HEK293 (cell line): ENCODE measurements around the gene LSS.
"Not testable (repeated sequence)": the region's sequence is repeated elsewhere in the genome, so short reads cannot be mapped to it uniquely, and the experiment has no call there.

Experiments used
- CTCF ChIA-PET: fragments of 350-600 bp; formaldehyde crosslinking; extraction: SDS; loops from one replicate; lab custom pipeline; 2021; ENCODE audit warnings: antibody characterized with exemption; lab: Yijun Ruan, JAX
- POLR2A ChIA-PET: fragments of 300-600 bp; formaldehyde crosslinking; extraction: SDS; loops from one replicate; lab custom pipeline; 2020; ENCODE audit warnings: antibody characterized with exemption, inconsistent platforms; lab: Yijun Ruan, JAX
- H3K27ac ChIP-seq: fragments of 200-500 bp; sonication (Bioruptor generic); 2 replicates; pipeline ENCODE4 v1.5.1; 2014; ENCODE audit warnings: low read depth, low read length, control low read depth, inconsistent platforms; ENCODE audit errors: extremely low read depth
- H3K36me3 ChIP-seq, 2 experiments: fragments of 200-500 bp in 1 of 2; sonication (Bioruptor generic) in 1 of 2; 1 replicate in 1 of 2; 2 replicates in 1 of 2; pipeline ENCODE4 v1.5.1; 2014 to 2017; ENCODE audit warnings: inconsistent platforms in 2 of 2, low read length in 2 of 2; ENCODE audit not compliant: control insufficient read depth in 2 of 2, insufficient read depth in 1 of 2
- H3K4me1 ChIP-seq: fragments of 200-500 bp; sonication (Bioruptor generic); 2 replicates; pipeline ENCODE4 v1.5.1; 2014; ENCODE audit warnings: mild to moderate bottlenecking, low read length, inconsistent platforms; ENCODE audit not compliant: control insufficient read depth, insufficient read depth
- H3K4me3 ChIP-seq: 2 replicates; pipeline ENCODE4 v1.5.1; 2011; ENCODE audit warnings: low read depth, mild to moderate bottlenecking, control low read depth, low read length, moderate library complexity
- H3K9me3 ChIP-seq: fragments of 200-500 bp; sonication (Bioruptor generic); 2 replicates; pipeline ENCODE4 v1.5.1; 2014; ENCODE audit warnings: low read depth, low read length, inconsistent platforms; ENCODE audit not compliant: control insufficient read depth, insufficient read depth
- KLF17 ChIP-seq: fragments of 450-650 bp; formaldehyde crosslinking; IDR thresholded peaks from 2 replicates; pipeline ENCODE4 v1.5.1; 2016; ENCODE audit warnings: missing biosample characterization, missing genetic modification characterization
- SCRT2 ChIP-seq: fragments of 450-650 bp; formaldehyde crosslinking; IDR thresholded peaks from 2 replicates; pipeline ENCODE4 v1.5.1; 2016; ENCODE audit warnings: missing biosample characterization, missing genetic modification characterization
- SP2 ChIP-seq: fragments of 450-650 bp; formaldehyde crosslinking; IDR thresholded peaks from 2 replicates; pipeline ENCODE4 v1.5.1; 2016; ENCODE audit warnings: missing biosample characterization, missing genetic modification characterization
- WT1 ChIP-seq: fragments of 450-650 bp; formaldehyde crosslinking; IDR thresholded peaks from 2 replicates; pipeline ENCODE4 v1.5.1; 2016; ENCODE audit warnings: missing biosample characterization, missing genetic modification characterization
- ZFP3 ChIP-seq: fragments of 450-650 bp; formaldehyde crosslinking; IDR thresholded peaks from 2 replicates; pipeline ENCODE4 v1.5.1; 2016; ENCODE audit warnings: low read depth, missing biosample characterization, missing genetic modification characterization
- ZNF239 ChIP-seq: fragments of 450-650 bp; formaldehyde crosslinking; IDR thresholded peaks from 2 replicates; pipeline ENCODE4 v1.5.1; 2016; ENCODE audit warnings: missing biosample characterization, missing genetic modification characterization
- ZNF324 ChIP-seq: fragments of 450-650 bp; formaldehyde crosslinking; IDR thresholded peaks from 2 replicates; pipeline ENCODE4 v1.5.1; 2016; ENCODE audit warnings: missing biosample characterization, missing genetic modification characterization
- ZNF391 ChIP-seq: fragments of 450-650 bp; formaldehyde crosslinking; IDR thresholded peaks from 2 replicates; pipeline ENCODE4 v1.5.1; 2016; ENCODE audit warnings: low read depth, missing biosample characterization, missing genetic modification characterization, borderline replicate concordance
- ZNF398 ChIP-seq: fragments of 450-650 bp; formaldehyde crosslinking; IDR thresholded peaks from 2 replicates; pipeline ENCODE4 v1.5.1; 2017; ENCODE audit warnings: missing biosample characterization, missing genetic modification characterization
- ZNF549 ChIP-seq: fragments of 450-650 bp; IDR thresholded peaks from 2 replicates; pipeline ENCODE4 v1.5.1; 2018; ENCODE audit warnings: missing biosample characterization, missing genetic modification characterization, mild to moderate bottlenecking, inconsistent platforms, moderate library complexity
- ZNF777 ChIP-seq: fragments of 450-650 bp; formaldehyde crosslinking; IDR thresholded peaks from 2 replicates; pipeline ENCODE4 v1.5.1; 2017; ENCODE audit warnings: missing biosample characterization, missing genetic modification characterization, borderline replicate concordance
- ZNF792 ChIP-seq: fragments of 450-650 bp; formaldehyde crosslinking; IDR thresholded peaks from 2 replicates; pipeline ENCODE4 v1.5.1; 2016; ENCODE audit warnings: missing biosample characterization, missing genetic modification characterization
- TF ChIP-seq, protein P1 (sequence below): fragments of 450-650 bp; formaldehyde crosslinking; IDR thresholded peaks from 2 replicates; pipeline ENCODE4 v1.5.1; 2016; ENCODE audit warnings: missing biosample characterization, missing genetic modification characterization
- TF ChIP-seq, protein P2 (sequence below): fragments of 450-650 bp; formaldehyde crosslinking; IDR thresholded peaks from 2 replicates; pipeline ENCODE4 v1.5.1; 2017; ENCODE audit warnings: missing biosample characterization, missing genetic modification characterization

Gene LSS

GRCh38 chr21:46142582-46143473 lies 85.7 kb downstream of the LSS start:
- TF ChIP-seq SP2 (tag by site-specific recombination): peak; percentile 44
- TF ChIP-seq ZNF324: no peak
- TF ChIP-seq ZNF398: peak; percentile 48; the same call in 1 of the 2 replicates
- CTCF ChIA-PET: interaction anchor here (0.6 to 3.7 kb wide), 46 partner anchors 10 to 501 kb away, joined by 3 to 39 read pairs (median 4); partner anchors contain the start of genes LSS, MCM3AP and YBEY
- Histone ChIP-seq H3K36me3 (no peaks in the 10 kb centered on the region), H3K27ac (no peak overlapping the region), H3K9me3 (no peaks in the 10 kb centered on the region), H3K4me1 (0 out of 2 replicates have a peak, but pooled peaks cover 4% of the 10 kb centered on the region), H3K4me3 (no peak overlapping the region)
- POLR2A ChIA-PET: interaction anchor here (0.6 to 1.8 kb wide), 10 partner anchors 9 to 493 kb away, joined by 3 to 9 read pairs (median 4); partner anchors contain the start of genes C21orf58, PCNT and PRMT2

GRCh38 chr21:46141767-46142581 lies 86.6 kb downstream of the LSS start:
- POLR2A ChIA-PET: interaction anchor here (1.5 kb wide), 1 partner anchor 110 kb away, joined by 3 read pairs; no protein-coding TSS in a partner anchor
- CTCF ChIA-PET: interaction anchor here (0.6 to 3.7 kb wide), 17 partner anchors 11 to 258 kb away, joined by 3 to 39 read pairs (median 6); partner anchors contain the start of gene LSS
- H3K4me1 ChIP-seq: 0 out of 2 replicates have a peak, but pooled peaks cover 4% of the 10 kb centered on the region
- H3K4me3 ChIP-seq: no peak overlapping the region
- H3K36me3 ChIP-seq: no peaks in the 10 kb centered on the region
- H3K9me3 ChIP-seq: no peaks in the 10 kb centered on the region
- H3K27ac ChIP-seq: no peak overlapping the region
- TF ChIP-seq, protein P1, sequence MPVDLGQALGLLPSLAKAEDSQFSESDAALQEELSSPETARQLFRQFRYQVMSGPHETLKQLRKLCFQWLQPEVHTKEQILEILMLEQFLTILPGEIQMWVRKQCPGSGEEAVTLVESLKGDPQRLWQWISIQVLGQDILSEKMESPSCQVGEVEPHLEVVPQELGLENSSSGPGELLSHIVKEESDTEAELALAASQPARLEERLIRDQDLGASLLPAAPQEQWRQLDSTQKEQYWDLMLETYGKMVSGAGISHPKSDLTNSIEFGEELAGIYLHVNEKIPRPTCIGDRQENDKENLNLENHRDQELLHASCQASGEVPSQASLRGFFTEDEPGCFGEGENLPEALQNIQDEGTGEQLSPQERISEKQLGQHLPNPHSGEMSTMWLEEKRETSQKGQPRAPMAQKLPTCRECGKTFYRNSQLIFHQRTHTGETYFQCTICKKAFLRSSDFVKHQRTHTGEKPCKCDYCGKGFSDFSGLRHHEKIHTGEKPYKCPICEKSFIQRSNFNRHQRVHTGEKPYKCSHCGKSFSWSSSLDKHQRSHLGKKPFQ (tag by site-specific recombination): no peak
- TF ChIP-seq SCRT2 (tag by site-specific recombination) (0 out of 2 replicates have a peak, but pooled peaks have one; percentile 51), WT1 (no peak)

DNA sequence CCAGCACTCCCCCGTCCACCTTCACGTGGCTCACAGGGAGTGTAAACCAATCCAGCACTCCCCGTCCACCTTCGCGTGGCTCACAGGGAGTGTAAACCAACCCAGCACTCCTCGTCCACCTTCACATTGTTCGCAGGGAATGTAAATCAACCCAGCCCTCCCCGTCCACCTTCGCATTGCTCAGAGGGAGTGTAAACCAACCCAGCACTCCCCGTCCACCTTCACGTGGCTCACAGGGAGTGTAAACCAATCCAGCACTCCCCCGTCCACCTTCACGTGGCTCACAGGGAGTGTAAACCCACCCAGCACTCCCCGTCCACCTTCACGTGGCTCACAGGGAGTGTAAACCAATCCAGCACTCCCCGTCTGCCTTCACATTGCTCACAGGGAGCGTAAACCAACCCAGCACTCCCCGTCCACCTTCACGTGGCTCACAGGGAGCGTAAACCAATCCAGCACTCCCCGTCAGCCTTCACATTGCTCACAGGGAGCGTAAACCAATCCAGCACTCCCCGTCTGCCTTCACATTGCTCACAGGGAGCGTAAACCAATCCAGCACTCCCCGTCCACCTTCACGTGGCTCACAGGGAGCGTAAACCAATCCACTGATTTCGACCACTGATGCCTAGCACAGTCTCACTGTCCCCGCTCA lies 88.1 kb downstream of the LSS start:
- CTCF ChIA-PET: interaction anchor here (1.9 to 3.7 kb wide), 2 partner anchors 167 to 170 kb away, joined by 5 to 22 read pairs; no protein-coding TSS in a partner anchor
- H3K4me3 ChIP-seq, H3K9me3 ChIP-seq, POLR2A ChIA-PET, H3K27ac ChIP-seq, H3K4me1 ChIP-seq, H3K36me3 ChIP-seq: not testable (repeated sequence)
- TF ChIP-seq KLF17 (tag by site-specific recombination) (0 out of 2 replicates have a peak, but pooled peaks have one; percentile 28), WT1 (peak; percentile 98)

DNA sequence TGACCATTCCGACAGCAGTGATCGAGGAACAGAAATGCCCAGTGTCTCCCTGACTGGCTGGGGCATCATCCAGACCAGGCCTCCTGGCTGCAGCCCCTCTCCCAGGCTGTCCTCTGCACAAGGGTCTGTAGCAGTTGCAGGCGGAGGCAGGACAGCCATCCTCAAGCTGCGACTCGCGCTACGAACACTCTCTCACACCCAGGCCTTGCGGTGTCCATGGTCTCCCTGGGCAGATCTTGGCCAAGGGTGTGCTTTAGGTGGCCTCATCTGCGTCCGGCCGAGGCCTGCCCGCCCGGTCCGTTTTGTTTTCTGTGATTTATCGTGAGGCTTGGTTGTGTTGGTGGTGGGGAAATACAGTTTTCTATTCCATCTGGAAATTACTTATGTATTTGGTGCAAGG lies 88.9 kb downstream of the LSS start:
- H3K27ac ChIP-seq: no peak overlapping the region
- H3K36me3 ChIP-seq: no peaks in the 10 kb centered on the region
- ChIA-PET CTCF (no interaction called here), POLR2A (no interaction called here)
- H3K4me3 ChIP-seq: no peak overlapping the region
- H3K4me1 ChIP-seq: 0 out of 2 replicates have a peak, but pooled peaks cover 4% of the 10 kb centered on the region
- H3K9me3 ChIP-seq: no peaks in the 10 kb centered on the region
- TF ChIP-seq ZNF777 (tag by site-specific recombination): no peak
- TF ChIP-seq, protein P2, sequence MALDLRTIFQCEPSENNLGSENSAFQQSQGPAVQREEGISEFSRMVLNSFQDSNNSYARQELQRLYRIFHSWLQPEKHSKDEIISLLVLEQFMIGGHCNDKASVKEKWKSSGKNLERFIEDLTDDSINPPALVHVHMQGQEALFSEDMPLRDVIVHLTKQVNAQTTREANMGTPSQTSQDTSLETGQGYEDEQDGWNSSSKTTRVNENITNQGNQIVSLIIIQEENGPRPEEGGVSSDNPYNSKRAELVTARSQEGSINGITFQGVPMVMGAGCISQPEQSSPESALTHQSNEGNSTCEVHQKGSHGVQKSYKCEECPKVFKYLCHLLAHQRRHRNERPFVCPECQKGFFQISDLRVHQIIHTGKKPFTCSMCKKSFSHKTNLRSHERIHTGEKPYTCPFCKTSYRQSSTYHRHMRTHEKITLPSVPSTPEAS: no peak
- TF ChIP-seq ZNF792: no peak
- no peak for TF ChIP-seq ZNF549 (tag by site-specific recombination)
- TF ChIP-seq ZNF239 (tag by site-specific recombination): no peak
- no peak for TF ChIP-seq ZNF391 (tag by site-specific recombination)
- TF ChIP-seq ZFP3: no peak
